T47D (cell line): ENCODE measurements around the gene NCAPG2.

Source experiments
- DNase-seq, 2 experiments: peaks; one replicate each; pipeline versions ENCODE4 v3.0.0 to v3.0.0-alpha.2; 2011 to 2012; ENCODE audit warnings: low read depth in 1 of 2, low spot score in 1 of 2
- JUND ChIP-seq: IDR thresholded peaks from 2 replicates; pipeline ENCODE4 v1.6.1; 2012; ENCODE audit warnings: low read depth
- in situ Hi-C: cut with HindIII; loops from 2 replicates; pipeline ENCODE4 v1.10.0; 2016; ENCODE audit warnings: low sequenced_read_pairs, low pct_unique_long_range_greater_than_20kb

The NCAPG2 gene

DNA sequence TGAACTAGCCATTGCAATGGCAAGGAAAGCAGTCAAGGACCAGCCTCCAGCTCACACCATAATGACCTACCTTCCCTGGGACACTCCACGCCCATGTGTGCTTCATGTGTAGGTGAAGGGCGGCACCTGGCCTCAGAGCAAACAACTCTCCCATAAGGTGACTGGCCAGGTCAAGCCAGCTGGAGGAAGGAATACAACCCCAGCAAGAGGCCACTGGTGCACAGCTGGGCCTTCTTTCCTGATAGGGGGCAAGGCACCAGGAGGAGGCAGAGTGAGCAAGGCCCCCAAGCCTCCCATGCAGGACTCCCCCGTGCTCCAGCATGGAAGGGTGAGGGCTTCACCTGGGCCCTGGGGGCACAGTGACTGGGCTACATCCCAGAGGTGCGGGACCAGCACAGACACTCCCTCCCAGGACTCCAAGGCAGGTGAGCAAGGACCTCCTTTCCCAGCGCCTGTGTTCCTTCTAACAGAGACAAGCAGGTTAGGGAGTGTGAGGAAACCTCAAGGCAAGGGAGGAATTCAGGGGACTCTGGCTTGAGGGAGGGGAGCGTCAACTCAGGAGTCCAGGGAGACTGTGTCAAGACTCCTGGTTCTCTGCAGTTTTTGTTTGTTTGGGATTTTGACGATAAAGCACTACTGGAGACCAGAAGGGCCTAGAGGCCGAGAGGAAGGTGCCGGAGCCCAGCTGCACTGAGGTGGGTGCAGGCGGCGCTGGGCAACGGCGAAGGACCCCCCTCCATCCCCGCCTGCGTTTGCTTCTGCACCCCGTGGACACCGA lies 118.7 kb downstream of the NCAPG2 start:
- in situ Hi-C loops, result no loop called here
- no peak for DNase-seq
- TF ChIP-seq JUND, result no peak

DNA sequence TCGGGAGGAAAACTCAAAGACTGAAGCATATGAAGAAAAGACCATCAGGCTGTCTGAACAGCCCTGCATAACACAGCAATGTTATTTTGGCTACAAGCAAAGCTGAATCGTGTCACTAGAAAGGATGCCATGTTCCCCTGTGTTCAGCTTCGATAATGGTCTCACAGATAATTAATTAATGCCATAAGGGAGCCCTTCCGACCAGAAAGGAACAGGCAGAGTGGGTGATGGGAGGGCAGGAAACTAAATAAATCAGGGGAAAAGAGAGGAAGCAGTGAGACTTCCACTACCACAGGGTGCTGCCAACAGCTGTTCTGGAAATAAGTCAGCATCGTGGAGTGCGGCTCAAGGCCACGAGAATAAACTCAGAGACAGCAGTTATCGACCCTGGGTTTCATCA lies 120.2 kb downstream of the NCAPG2 start:
- in situ Hi-C loops, result no loop called here
- TF ChIP-seq JUND, result no peak
- DNase-seq, result no peak

DNA sequence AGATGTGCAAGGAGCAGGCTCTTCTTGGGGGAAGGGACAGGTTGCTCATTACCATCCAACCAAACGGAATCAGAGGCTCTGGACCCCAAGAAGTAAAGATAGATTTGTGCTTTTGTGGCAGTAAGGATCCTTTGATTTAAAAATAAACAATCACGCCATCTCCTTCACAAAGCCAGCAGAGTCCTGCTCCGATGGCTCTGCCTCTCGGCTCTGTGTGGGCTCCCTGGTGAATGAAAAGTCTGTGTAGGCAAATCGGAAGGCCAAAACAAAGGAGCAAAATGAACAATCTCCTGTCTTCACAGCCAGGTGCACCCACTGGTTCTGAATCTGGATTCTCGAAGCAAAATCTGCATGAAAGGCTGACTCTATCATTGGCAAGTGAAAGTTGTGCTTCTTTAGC lies 120.8 kb downstream of the NCAPG2 start:
- no peak for DNase-seq
- in situ Hi-C loops, result no loop called here
- TF ChIP-seq JUND, result no peak

DNA sequence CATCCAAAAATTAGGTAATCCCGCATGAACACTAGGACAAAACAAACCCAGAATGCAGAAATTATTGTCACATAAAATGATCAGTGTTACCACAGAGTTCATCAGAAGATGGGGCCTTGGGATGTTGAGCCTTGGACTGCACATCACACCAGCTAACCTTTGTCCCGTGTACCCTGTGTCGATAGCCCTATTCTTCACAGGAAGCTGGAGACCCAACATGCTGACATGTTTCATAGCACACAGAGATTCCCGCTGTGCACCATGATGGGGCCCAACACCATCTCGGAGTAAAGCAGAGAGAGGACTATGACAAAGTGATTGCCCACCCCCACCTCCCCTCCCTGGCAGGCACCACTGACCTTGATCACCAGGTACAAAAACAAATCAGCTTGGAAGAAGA lies 121.5 kb downstream of the NCAPG2 start:
- in situ Hi-C loops, result no loop called here
- no peak for DNase-seq
- TF ChIP-seq JUND, result no peak

DNA sequence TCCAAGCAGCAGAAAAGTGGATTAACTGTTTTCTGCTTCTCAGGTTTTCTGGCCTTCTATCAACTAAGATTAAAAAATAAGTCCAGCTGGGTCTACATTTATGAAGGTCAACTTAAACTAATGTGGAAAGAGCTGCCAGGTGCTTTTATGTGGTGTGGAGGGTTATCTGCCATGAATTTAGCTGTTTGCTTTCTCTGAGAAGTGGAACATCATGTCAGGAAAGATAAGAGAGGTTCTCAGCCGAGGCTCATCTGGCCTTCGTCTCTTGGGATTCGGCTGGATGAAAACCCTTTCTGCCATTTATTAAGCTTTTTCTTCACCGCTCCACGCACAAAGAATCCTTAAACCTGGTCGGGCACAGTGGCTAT lies 122.5 kb downstream of the NCAPG2 start:
- in situ Hi-C loops, result no loop called here
- TF ChIP-seq JUND, result no peak
- no peak for DNase-seq

DNA sequence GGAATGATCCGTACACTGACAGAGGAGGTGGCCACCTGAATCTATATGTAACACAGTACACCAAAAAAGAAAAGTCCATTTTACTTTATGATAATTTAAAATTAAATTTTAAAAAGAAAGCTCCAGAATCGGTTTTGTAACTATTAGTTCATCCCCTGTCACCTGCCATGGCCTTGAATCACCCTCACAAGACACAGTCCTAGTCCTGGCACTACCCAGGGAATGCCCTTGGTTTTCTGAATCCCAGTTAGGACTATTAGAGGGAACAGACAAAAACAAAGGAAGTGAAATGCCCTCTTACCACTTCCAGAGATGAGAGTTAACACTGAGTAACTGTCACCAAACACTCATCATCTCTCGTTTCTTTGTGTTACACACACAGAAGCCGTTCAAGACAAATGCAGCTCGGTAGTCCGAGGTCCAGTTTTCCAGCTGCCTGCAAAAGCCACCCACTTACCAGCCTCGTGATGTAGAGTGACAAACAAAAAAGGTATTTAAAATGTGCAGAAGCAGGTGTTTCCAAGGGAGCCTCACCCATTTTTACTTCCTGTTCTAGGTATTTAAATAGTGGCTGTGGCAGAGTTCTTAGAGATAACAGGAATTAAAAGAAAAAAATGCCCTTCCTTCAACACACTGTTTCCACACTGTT lies 123.0 kb downstream of the NCAPG2 start:
- no peak for TF ChIP-seq JUND
- no peak for DNase-seq
- in situ Hi-C loops, result no loop called here
